Vagina (tissue), 2 donors: ENCODE measurements around the gene GNRHR.
"Not testable (repeated sequence)": the region's sequence is repeated elsewhere in the genome, so short reads cannot be mapped to it uniquely, and the experiment has no call there.

Source experiments
- POLR2A ChIP-seq, 2 donors: fragments of 450-650 bp; IDR thresholded peaks; one replicate each; pipeline ENCODE4 v1.6.1; 2017; ENCODE audit warnings: antibody characterized with exemption in 2 of 2, mild to moderate bottlenecking in 2 of 2, moderate library complexity in 2 of 2
- POLR2AphosphoS5 ChIP-seq, 2 donors: sonication (generic); formaldehyde crosslinking; IDR thresholded peaks; one replicate each; pipeline ENCODE4 v1.9.0; 2017; ENCODE audit warnings: antibody characterized with exemption in 2 of 2, mild to moderate bottlenecking in 2 of 2, low read depth in 1 of 2; ENCODE audit not compliant: insufficient read depth in 1 of 2
- TF ChIP-seq, protein P1 (sequence below), 3 experiments: fragments of 450-650 bp in 2 of 3; fragments of 200-600 bp in 1 of 3; sonication (generic) in 1 of 3; IDR thresholded peaks; one replicate each; pipeline ENCODE4 v1.5.1; 2017 to 2019; ENCODE audit warnings: antibody characterized with exemption in 3 of 3, mild to moderate bottlenecking in 2 of 3, moderate library complexity in 2 of 3

DNA sequence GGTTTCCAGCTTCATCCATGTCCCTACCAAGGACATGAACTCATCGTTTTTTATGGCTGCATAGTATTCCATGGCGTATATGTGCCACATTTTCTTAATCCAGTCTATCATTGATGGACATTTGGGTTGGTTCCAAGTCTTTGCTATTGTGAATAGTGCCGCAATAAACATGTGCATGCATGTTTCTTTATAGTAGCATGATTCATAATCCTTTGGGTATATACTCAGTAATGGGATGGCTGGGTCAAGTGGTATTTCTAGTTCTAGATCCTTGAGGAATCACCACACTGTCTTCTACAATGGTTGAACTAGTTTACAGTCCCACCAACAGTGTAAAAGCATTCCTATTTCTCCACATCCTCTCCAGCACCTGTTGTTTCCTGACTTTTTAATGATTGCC lies 23.7 kb downstream of the GNRHR start:
- TF ChIP-seq, protein P1, sequence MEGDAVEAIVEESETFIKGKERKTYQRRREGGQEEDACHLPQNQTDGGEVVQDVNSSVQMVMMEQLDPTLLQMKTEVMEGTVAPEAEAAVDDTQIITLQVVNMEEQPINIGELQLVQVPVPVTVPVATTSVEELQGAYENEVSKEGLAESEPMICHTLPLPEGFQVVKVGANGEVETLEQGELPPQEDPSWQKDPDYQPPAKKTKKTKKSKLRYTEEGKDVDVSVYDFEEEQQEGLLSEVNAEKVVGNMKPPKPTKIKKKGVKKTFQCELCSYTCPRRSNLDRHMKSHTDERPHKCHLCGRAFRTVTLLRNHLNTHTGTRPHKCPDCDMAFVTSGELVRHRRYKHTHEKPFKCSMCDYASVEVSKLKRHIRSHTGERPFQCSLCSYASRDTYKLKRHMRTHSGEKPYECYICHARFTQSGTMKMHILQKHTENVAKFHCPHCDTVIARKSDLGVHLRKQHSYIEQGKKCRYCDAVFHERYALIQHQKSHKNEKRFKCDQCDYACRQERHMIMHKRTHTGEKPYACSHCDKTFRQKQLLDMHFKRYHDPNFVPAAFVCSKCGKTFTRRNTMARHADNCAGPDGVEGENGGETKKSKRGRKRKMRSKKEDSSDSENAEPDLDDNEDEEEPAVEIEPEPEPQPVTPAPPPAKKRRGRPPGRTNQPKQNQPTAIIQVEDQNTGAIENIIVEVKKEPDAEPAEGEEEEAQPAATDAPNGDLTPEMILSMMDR (IDR thresholded peaks at IDR 0.05) = not testable (repeated sequence)
- TF ChIP-seq POLR2AphosphoS5 (IDR thresholded peaks at IDR 0.05; ENCODE audit: insufficient read depth in 1 of 2, low read depth in 1 of 2); POLR2A (IDR thresholded peaks at IDR 0.05): not testable (repeated sequence)
